HepG2 (cell line): ENCODE data around the gene IRX4. TPM values are rescaled to one million over a fixed set of nuclear protein-coding genes. Genes with fewer than 3 reads are reported as not detected.

ENCODE experiments used
- ATAC-seq: fragments of 200-7000 bp; cut with Tn5 transposase; 3 replicates; pipeline ENCODE4 v1.9.1; 2020; ENCODE audit warnings: mild to moderate bottlenecking, moderate library complexity
- BruUV-seq: library from RNA; stranded (reverse); fragments of 400-500 nt; replicated peaks from 2 replicates; lab custom pipeline; 2021; lab: Mats Ljungman, UMichigan
- CTCF ChIA-PET: fragments of 300-600 bp; formaldehyde crosslinking; extraction: SDS; loops from one replicate; lab custom pipeline; 2021; ENCODE audit warnings: low total read pairs, inconsistent platforms, low intra/inter-chr PET ratio; lab: Yijun Ruan, JAX
- POLR2A ChIA-PET: fragments of 350-600 bp; sonication (Branson Sonifier 250); formaldehyde crosslinking; loops from one replicate; lab custom pipeline; 2020; ENCODE audit warnings: antibody characterized with exemption, inconsistent platforms; lab: Yijun Ruan, JAX
- DNase-seq: peaks from one replicate; pipeline ENCODE4 v3.0.0-alpha.2; 2015; ENCODE audit warnings: low spot score
- FAIRE-seq: peaks from 3 replicates; lab custom pipeline; 2011; peaks lifted over from hg19 to GRCh38; lab: Jason Lieb, UNC
- H2AFZ ChIP-seq: one replicate; pipeline ENCODE4 v1.6.1; 2011; ENCODE audit warnings: low read length, inconsistent platforms
- H3K27ac ChIP-seq: fragments of 300-600 bp; 3 replicates; pipeline ENCODE4 v1.8.0; 2011; ENCODE audit warnings: mixed run types, mild to moderate bottlenecking, mixed read lengths, low read length, inconsistent platforms; ENCODE audit not compliant: insufficient read depth; ENCODE audit errors: extremely low read length
- H3K27me3 ChIP-seq, 2 experiments: fragments of 200-600 bp in 1 of 2; 2 replicates in 1 of 2; 3 replicates in 1 of 2; pipeline versions ENCODE4 v1.6.0 to v1.8.0; 2011; ENCODE audit warnings: low read length in 2 of 2, mild to moderate bottlenecking in 2 of 2, moderate library complexity in 2 of 2, inconsistent platforms in 1 of 2; ENCODE audit not compliant: insufficient read depth in 2 of 2, control insufficient read depth in 1 of 2
- H3K36me3 ChIP-seq, 2 experiments: fragments of 200-600 bp in 1 of 2; replicated peaks in 1 of 2; 2 replicates in 1 of 2; 3 replicates in 1 of 2; pipeline versions ENCODE4 v1.5.1 to v1.8.0; 2011; ENCODE audit warnings: low read length in 2 of 2, inconsistent platforms in 1 of 2; ENCODE audit not compliant: insufficient read depth in 2 of 2, control insufficient read depth in 1 of 2
- H3K4me1 ChIP-seq: 2 replicates; pipeline ENCODE4 v1.5.1; 2012; ENCODE audit warnings: low read length, inconsistent platforms; ENCODE audit not compliant: insufficient read depth
- H3K4me2 ChIP-seq: 2 replicates; pipeline ENCODE4 v1.6.0; 2011; ENCODE audit warnings: low read depth, low read length, inconsistent platforms
- H3K4me3 ChIP-seq, 3 experiments: fragments of 200-600 bp in 1 of 3; sonication (generic), shearing (Covaris generic) in 1 of 3; replicated peaks in 1 of 3; 2 replicates each; pipeline ENCODE4 v1.5.1; 2011 to 2016; ENCODE audit warnings: low read length in 3 of 3, inconsistent platforms in 2 of 3, low read depth in 2 of 3, mild to moderate bottlenecking in 2 of 3, control low read depth in 1 of 3, mixed read lengths in 1 of 3; ENCODE audit not compliant: insufficient read depth in 1 of 3
- H3K79me2 ChIP-seq: one replicate; pipeline ENCODE4 v1.6.1; 2011; ENCODE audit warnings: low read length, inconsistent platforms; ENCODE audit not compliant: insufficient read depth
- H3K9ac ChIP-seq: 2 replicates; pipeline ENCODE4 v1.6.0; 2011; ENCODE audit warnings: mild to moderate bottlenecking, low read depth, low read length, inconsistent platforms; ENCODE audit not compliant: insufficient read depth
- H3K9me3 ChIP-seq: 2 replicates; pipeline ENCODE4 v1.5.1; 2012; ENCODE audit warnings: mild to moderate bottlenecking, low read length
- H4K20me1 ChIP-seq: 2 replicates; pipeline ENCODE4 v1.6.0; 2011; ENCODE audit warnings: inconsistent platforms, mild to moderate bottlenecking, low read length, moderate library complexity; ENCODE audit not compliant: insufficient read depth
- AGO2 ChIP-seq: fragments of 200-400 bp; formaldehyde crosslinking; optimal IDR thresholded peaks from 2 replicates; pipeline ENCODE3; 2017; ENCODE audit warnings: mild to moderate bottlenecking, low read depth, low read length, moderate library complexity
- ETV6 ChIP-seq: sonication (generic); formaldehyde crosslinking; conservative IDR thresholded peaks from 2 replicates; pipeline ENCODE4 v1.4.0; 2020; ENCODE audit warnings: missing genetic modification reagents
- MEF2D ChIP-seq: sonication (generic); formaldehyde crosslinking; IDR thresholded peaks from 2 replicates; pipeline ENCODE4 v1.5.1; 2020; ENCODE audit warnings: mild to moderate bottlenecking, missing genetic modification reagents
- NFE2L2 ChIP-seq: fragments of 150-350 bp; IDR thresholded peaks from 2 replicates; pipeline ENCODE4 v1.6.1; 2014; ENCODE audit warnings: low read length
- PLRG1 ChIP-seq: fragments of 450-650 bp; conservative IDR thresholded peaks from 2 replicates; pipeline ENCODE4 v1.6.1; 2016
- ZNF329 ChIP-seq: sonication (generic); formaldehyde crosslinking; IDR thresholded peaks from 2 replicates; pipeline ENCODE4 v1.9.0; 2021; ENCODE audit warnings: low read depth, mild to moderate bottlenecking, missing genetic modification reagents
- ZNF543 ChIP-seq: sonication (generic); formaldehyde crosslinking; IDR thresholded peaks from 2 replicates; pipeline ENCODE4 v1.4.0; 2020; ENCODE audit warnings: mild to moderate bottlenecking, missing genetic modification reagents
- WGBS: methylation state at CpG from one replicate; pipeline ENCODE4 v1.1.6; 2017; ENCODE audit warnings: low lambda C conversion rate; 5-methylcytosine and 5-hydroxymethylcytosine counted together
- in situ Hi-C: cut with HindIII; loops from 2 replicates; pipeline ENCODE4 v1.10.0; 2017; ENCODE audit warnings: low pct_unique_long_range_greater_than_20kb; ENCODE audit not compliant: extremely low pct_ligation_motif_present
- intact Hi-C: fragments of 100-400 bp; cut with micrococcal nuclease; formaldehyde crosslinking; loops from one replicate; pipeline ENCODE4 v1.10.0; 2022; ENCODE audit not compliant: unreplicated experiment
- polyA plus RNA-seq, 8 experiments: library from polyadenylated mRNA; depleted of rRNA in 3 of 8; stranded (reverse) in 7 of 8; unstranded in 1 of 8; fragments of >200 nt; fragmentation: Illumina TruSeq in 4 of 8; extraction: Trizol in 4 of 8; gene quantifications; 2 replicates each; pipeline versions ENCODE4 v1.2.1 to v1.2.3, GENCODE V29; 2011 to 2016; ENCODE audit warnings: low read depth in 4 of 8, missing spikeins in 1 of 8, mixed read lengths in 1 of 8; ENCODE audit not compliant: insufficient read depth in 1 of 8
- total RNA-seq, 5 experiments: library from RNA; depleted of rRNA; stranded (reverse); fragments of >200 nt; fragmentation: Illumina TruSeq; extraction: Trizol; gene quantifications; 2 replicates each; pipeline ENCODE4 v1.2.3, GENCODE V29; 2016; ENCODE audit warnings: low read depth in 1 of 5
- TF ChIP-seq, protein P1 (sequence below): sonication (generic); formaldehyde crosslinking; IDR thresholded peaks from 2 replicates; pipeline ENCODE4 v1.5.1; 2020; ENCODE audit warnings: missing genetic modification reagents, mild to moderate bottlenecking, borderline replicate concordance
- TF ChIP-seq, protein P2 (sequence below): sonication (generic); formaldehyde crosslinking; IDR thresholded peaks from 2 replicates; pipeline ENCODE4 v1.4.0; 2020; ENCODE audit warnings: mild to moderate bottlenecking, missing genetic modification reagents, borderline replicate concordance

IRX4 gene
- total and polyA plus RNA-seq, 2 of the 13 experiments (the other 11 are each of a cell fraction or from before 2014, with no cell fraction given), result not detected

DNA sequence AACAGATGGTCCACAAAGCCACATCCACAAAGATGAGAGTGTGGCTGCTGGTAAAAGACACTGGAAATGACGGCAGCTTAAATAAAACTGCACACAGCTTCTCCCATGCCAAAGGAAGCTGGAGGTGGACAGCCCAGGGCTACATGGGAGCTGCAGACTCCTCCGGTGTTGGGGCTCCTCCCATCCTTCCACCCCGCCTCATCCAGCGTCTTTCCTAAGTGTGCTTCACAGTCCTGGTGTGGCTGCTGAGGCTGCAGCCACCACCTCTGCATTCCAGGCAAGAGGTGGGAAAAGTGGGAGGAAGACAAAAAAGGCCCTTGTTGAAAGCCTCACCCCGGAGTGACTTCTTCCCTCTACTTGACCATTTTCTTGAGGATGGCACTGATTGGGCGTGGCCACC, 37.0 kb upstream of the IRX4 start:
- CTCF ChIA-PET, result no interaction called here

DNA sequence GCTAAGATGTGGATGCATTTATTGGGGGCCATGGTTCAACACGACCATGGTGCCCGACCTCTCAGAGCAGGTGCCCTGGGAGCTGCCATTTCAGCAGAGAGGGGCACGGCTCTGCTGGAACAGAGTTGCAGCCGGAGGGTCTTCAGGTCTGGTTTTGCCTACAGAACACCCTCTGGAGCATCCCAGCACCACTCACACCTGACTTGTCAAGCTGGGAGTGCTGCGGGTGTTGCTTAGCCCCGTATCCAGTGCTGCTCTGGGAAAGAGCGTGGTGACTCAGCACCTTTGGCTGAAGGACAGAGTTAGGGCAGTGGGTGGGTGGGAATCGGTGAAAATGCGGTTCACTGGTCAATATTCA, 36.5 kb upstream of the IRX4 start:
- peak; percentile 37; the same call in 1 of the 2 replicates for TF ChIP-seq NFE2L2
- TF ChIP-seq, protein P1, sequence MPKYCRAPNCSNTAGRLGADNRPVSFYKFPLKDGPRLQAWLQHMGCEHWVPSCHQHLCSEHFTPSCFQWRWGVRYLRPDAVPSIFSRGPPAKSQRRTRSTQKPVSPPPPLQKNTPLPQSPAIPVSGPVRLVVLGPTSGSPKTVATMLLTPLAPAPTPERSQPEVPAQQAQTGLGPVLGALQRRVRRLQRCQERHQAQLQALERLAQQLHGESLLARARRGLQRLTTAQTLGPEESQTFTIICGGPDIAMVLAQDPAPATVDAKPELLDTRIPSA (CRISPR knock-in tag), result no peak
- 14% methylated on average over 9 of the region's 9 CpGs for WGBS
- Histone ChIP-seq H3K79me2 (no peaks in the 10 kb centered on the region), H4K20me1 (no peaks in the 10 kb centered on the region), H3K9me3 (no peaks in the 10 kb centered on the region), H3K4me2 (no peak overlapping the region), H3K4me3 (no peak overlapping the region), H3K36me3 (no peaks in the 10 kb centered on the region), H3K27ac (no peak overlapping the region), H2AFZ (no peak overlapping the region), H3K27me3 (peaks cover 9 to 55% of the 10 kb centered on the region in 2 experiments; a peak in 4 of 5 replicates), H3K4me1 (no peaks in the 10 kb centered on the region), H3K9ac (no peak overlapping the region)
- no TSS peak for BruUV-seq
- CTCF ChIA-PET, result no interaction called here
- intact Hi-C loops (no loop called here), in situ Hi-C loops (no loop called here)
- POLR2A ChIA-PET, result no interaction called here
- FAIRE-seq (no peak), ATAC-seq (no peak; the same call in 2 of the 3 replicates), DNase-seq (no peak)

More for the DNA sequence above, 37.0 kb upstream of the IRX4 start:
- intact Hi-C loops, result no loop called here
- no peak for FAIRE-seq
- Histone ChIP-seq H3K4me3 (no peak overlapping the region), H3K9ac (no peak overlapping the region), H3K79me2 (no peaks in the 10 kb centered on the region), H4K20me1 (no peaks in the 10 kb centered on the region), H3K4me1 (no peaks in the 10 kb centered on the region), H3K27ac (no peak overlapping the region), H2AFZ (no peak overlapping the region), H3K27me3 (peaks cover 9 to 57% of the 10 kb centered on the region in 2 experiments; a peak in 4 of 5 replicates), H3K36me3 (no peaks in the 10 kb centered on the region), H3K4me2 (no peak overlapping the region), H3K9me3 (no peaks in the 10 kb centered on the region)
- no TSS peak for BruUV-seq
- ATAC-seq, result no peak
- no peak for DNase-seq
- in situ Hi-C loops, result no loop called here
- 34% methylated on average over 6 of the region's 6 CpGs for WGBS
- TF ChIP-seq NFE2L2, result no peak
- TF ChIP-seq ZNF543, result no peak
- no peak for TF ChIP-seq ZNF329
- TF ChIP-seq, protein P2, sequence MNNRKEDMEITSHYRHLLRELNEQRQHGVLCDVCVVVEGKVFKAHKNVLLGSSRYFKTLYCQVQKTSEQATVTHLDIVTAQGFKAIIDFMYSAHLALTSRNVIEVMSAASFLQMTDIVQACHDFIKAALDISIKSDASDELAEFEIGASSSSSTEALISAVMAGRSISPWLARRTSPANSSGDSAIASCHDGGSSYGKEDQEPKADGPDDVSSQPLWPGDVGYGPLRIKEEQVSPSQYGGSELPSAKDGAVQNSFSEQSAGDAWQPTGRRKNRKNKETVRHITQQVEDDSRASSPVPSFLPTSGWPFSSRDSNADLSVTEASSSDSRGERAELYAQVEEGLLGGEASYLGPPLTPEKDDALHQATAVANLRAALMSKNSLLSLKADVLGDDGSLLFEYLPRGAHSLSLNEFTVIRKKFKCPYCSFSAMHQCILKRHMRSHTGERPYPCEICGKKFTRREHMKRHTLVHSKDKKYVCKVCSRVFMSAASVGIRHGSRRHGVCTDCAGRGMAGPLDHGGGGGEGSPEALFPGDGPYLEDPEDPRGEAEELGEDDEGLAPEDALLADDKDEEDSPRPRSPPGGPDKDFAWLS (CRISPR knock-in tag), result no peak
- TF ChIP-seq AGO2, result no peak
- TF ChIP-seq PLRG1, result no peak
- no peak for TF ChIP-seq ETV6 (CRISPR knock-in tag)
- TF ChIP-seq MEF2D (CRISPR knock-in tag), result no peak
- POLR2A ChIA-PET, result no interaction called here
